BE2C (cell line): ENCODE data around the gene PDZD4.

Source experiments
- DNase-seq: peaks from one replicate; pipeline ENCODE4 v3.0.0-alpha.2; 2020
- H3K27me3 ChIP-seq: fragments of 250-450 bp; sonication (Bioruptor Pico); 2 replicates; pipeline ENCODE4 v1.5.1; 2020; ENCODE audit warnings: mild to moderate bottlenecking
- H3K36me3 ChIP-seq: fragments of 250-450 bp; sonication (Bioruptor Pico); 2 replicates; pipeline ENCODE4 v1.5.1; 2020; ENCODE audit warnings: mild to moderate bottlenecking
- H3K4me1 ChIP-seq: fragments of 250-450 bp; sonication (Bioruptor Pico); 2 replicates; pipeline ENCODE4 v1.5.1; 2020
- H3K4me3 ChIP-seq: 2 replicates; pipeline ENCODE4 v1.5.1; 2011; ENCODE audit warnings: low read depth, low read length
- H3K9me3 ChIP-seq: fragments of 250-450 bp; sonication (Bioruptor Pico); 2 replicates; pipeline ENCODE4 v1.5.1; 2020
- CTCF ChIP-seq: IDR thresholded peaks from 2 replicates; pipeline ENCODE4 v1.5.1; 2012; ENCODE audit warnings: mild to moderate bottlenecking, low read depth, low read length

PDZD4 gene

DNA sequence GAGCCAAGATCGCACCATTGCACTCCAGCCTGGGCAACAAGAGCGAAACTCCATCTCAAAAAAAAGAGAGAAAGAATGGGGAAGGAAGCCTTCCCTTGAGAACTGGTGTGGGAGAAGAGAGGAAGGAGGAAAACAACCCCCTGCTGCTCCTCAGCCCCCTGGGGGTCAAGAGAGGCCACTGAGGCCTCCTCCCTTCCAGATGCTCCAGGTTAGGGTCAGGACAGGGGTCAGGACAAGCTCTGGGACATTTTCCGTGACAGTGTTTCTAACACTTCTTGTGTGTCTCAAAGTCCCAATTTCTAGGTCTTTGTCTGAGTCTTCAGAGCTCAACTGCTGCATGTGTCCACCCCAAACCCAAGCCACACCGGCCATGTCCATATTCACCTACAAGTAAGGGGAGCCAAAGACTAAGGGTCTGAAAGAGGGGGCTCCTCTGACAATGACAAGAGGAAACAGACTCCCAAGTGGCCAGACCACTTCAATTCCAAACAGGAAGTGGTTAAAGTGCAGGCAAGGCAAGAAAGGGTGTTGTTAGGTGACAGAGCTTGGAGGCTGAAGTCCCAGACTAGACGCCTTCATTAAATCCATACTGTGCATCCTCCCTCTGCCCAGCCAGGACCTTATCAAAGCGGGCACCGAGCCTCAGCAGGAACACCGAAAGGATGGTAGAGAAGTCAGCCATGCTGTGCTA, 47.4 kb upstream of the PDZD4 start:
- peaks cover 10% of the 10 kb centered on the region for H3K36me3 ChIP-seq
- DNase-seq = no peak
- H3K4me1 ChIP-seq = peaks cover 47% of the 10 kb centered on the region
- no peak overlapping the region for H3K4me3 ChIP-seq
- no peaks in the 10 kb centered on the region for H3K27me3 ChIP-seq
- H3K9me3 ChIP-seq = no peaks in the 10 kb centered on the region
- TF ChIP-seq CTCF = no peak

- TF ChIP-seq CTCF = no peak
- Histone ChIP-seq H3K4me1 (peaks cover 45% of the 10 kb centered on the region), H3K4me3 (peak overlapping the region; percentile 84), H3K9me3 (no peaks in the 10 kb centered on the region), H3K27me3 (no peaks in the 10 kb centered on the region), H3K36me3 (peaks cover 18% of the 10 kb centered on the region)
- no peak for DNase-seq
Observed at GRCh38 chrX:153876112-153876491, 45.8 kb upstream of the PDZD4 start.

DNA sequence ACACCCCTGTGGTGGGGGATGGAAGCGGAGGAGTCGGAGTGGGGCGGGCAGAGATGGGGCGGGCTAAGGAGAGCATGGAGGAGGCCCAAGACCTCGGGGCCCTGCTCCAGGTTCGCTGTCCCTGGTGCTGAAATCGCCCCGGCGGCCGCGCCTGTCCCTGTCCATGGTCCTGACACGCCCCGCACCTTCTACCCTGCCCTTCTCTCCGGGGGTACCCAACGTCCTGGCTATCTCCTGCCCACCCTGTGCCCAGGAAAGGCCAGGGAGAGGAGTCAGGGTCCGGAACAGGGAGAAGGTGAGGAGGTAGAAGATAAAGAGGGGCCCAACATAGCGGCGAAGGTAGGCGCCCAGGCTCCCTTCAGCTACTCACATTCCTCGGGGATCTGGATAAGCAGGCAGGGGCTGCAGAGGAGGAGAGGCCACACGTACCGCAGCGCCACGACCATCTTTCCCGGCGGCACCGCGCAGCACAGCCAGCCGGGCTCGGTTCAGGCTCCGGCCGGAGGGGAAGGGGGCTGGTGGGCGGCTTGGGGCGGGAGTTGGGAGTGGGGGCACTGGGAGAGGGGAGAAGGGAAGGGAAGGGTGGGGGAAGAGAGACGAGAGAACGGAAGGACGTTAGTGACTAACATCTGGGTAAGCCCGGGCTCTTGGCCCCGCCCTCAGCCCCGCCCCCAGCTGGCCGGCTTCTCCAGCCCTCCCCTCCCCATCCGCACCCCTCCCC, 45.2 kb upstream of the PDZD4 start:
- no peak for TF ChIP-seq CTCF
- Histone ChIP-seq H3K4me3 (peak overlapping the region; percentile 84), H3K36me3 (peaks cover 21% of the 10 kb centered on the region), H3K27me3 (no peaks in the 10 kb centered on the region), H3K9me3 (no peaks in the 10 kb centered on the region), H3K4me1 (peaks cover 43% of the 10 kb centered on the region)
- peak; percentile 84 for DNase-seq

- Histone ChIP-seq H3K9me3 (no peaks in the 10 kb centered on the region), H3K36me3 (peaks cover 31% of the 10 kb centered on the region), H3K27me3 (no peaks in the 10 kb centered on the region), H3K4me3 (peak overlapping the region; percentile 84), H3K4me1 (peaks cover 33% of the 10 kb centered on the region)
- no peak for TF ChIP-seq CTCF
- DNase-seq = no peak
Observed at GRCh38 chrX:153874366-153875125, 44.2 kb upstream of the PDZD4 start.

- no peak for DNase-seq
- no peaks in the 10 kb centered on the region for H3K27me3 ChIP-seq
- H3K9me3 ChIP-seq = no peaks in the 10 kb centered on the region
- H3K4me3 ChIP-seq = peak overlapping the region; percentile 84
- peaks cover 36% of the 10 kb centered on the region for H3K36me3 ChIP-seq
- peaks cover 33% of the 10 kb centered on the region for H3K4me1 ChIP-seq
- no peak for TF ChIP-seq CTCF
Observed at GRCh38 chrX:153874085-153874365, 43.7 kb upstream of the PDZD4 start.
